Motor neuron (in vitro differentiated cells): ENCODE data around the gene STKLD1. TPM values are rescaled to one million over a fixed set of nuclear protein-coding genes. Genes with fewer than 3 reads are reported as not detected.

Experiments used
- ATAC-seq, 8 experiments: fragments of 200-7000 bp; cut with Tn5 transposase; replicated peaks in 6 of 8; 2 replicates each; pipeline ENCODE4 v1.8.0; 2021; ENCODE audit warnings: mild to moderate bottlenecking in 8 of 8, moderate library complexity in 8 of 8
- H3K27ac ChIP-seq, 2 donors: fragments of 250-450 bp; sonication (Bioruptor Pico); 2 replicates each; pipeline ENCODE4 v1.9.0; 2021; ENCODE audit warnings: antibody characterized with exemption in 2 of 2, mild to moderate bottlenecking in 2 of 2, moderate library complexity in 1 of 2
- H3K4me1 ChIP-seq, 2 donors: fragments of 250-450 bp; sonication (Bioruptor Pico); replicated peaks in 1 of 2; 2 replicates each; pipeline ENCODE4 v1.6.1; 2021; ENCODE audit warnings: antibody characterized with exemption in 2 of 2, mild to moderate bottlenecking in 2 of 2, moderate library complexity in 1 of 2
- H3K4me3 ChIP-seq, 5 donors: fragments of 250-450 bp; sonication (Bioruptor Pico); 2 replicates each; pipeline ENCODE4 v1.9.0; 2021; ENCODE audit warnings: antibody characterized with exemption in 5 of 5, mild to moderate bottlenecking in 5 of 5, moderate library complexity in 4 of 5
- WGBS, 10 experiments: fragments of 450-650 bp; shearing (Covaris generic); methylation state at CpG; one replicate each; pipeline ENCODE4 v1.0.0; 2022; 5-methylcytosine and 5-hydroxymethylcytosine counted together
- in situ Hi-C, 9 experiments: fragments of 400-800 bp; cut with MboI; loops; one replicate each; pipeline ENCODE4 v1.15.0; 2021; ENCODE audit warnings: low sequenced_read_pairs in 9 of 9, low pct_unique_long_range_greater_than_20kb in 2 of 9; ENCODE audit not compliant: unreplicated experiment in 9 of 9
- total RNA-seq, 8 experiments: library from RNA; unstranded; fragments of 300-600 nt; gene quantifications; 2 replicates each; pipeline versions ENCODE4 v1.2.3 to v1.2.4, GENCODE V29; 2022

Gene STKLD1
- total RNA-seq, 8 experiments from 2014 or later: 1.1 to 6.1 (median 3.1) TPM

- Histone ChIP-seq H3K4me1 (no peaks in the 10 kb centered on the region), H3K4me3 (no peak overlapping the region), H3K27ac (no peak overlapping the region)
- ATAC-seq: peak; percentile 14 to 70 (median 34)
- in situ Hi-C loops: no loop called here
- WGBS, 10 experiments: 19 to 100% methylated on average over 1 to 12 of the region's 49 CpGs; no CpG with 5 or more reads in 8 of the 10 experiments
These were observed 53.5 kb downstream of the STKLD1 start for GRCh38 chr9:133429641-133430161.

GRCh38 chr9:133430244-133430643 is 54.1 kb downstream of the STKLD1 start:
- 100% methylated on average over 1 of the region's 1 CpG; no CpG with 5 or more reads in 9 of the 10 experiments for WGBS, 10 experiments
- Histone ChIP-seq H3K27ac (no peak overlapping the region), H3K4me1 (no peaks in the 10 kb centered on the region), H3K4me3 (no peak overlapping the region)
- in situ Hi-C loops: no loop called here
- no peak for ATAC-seq

- Histone ChIP-seq H3K4me3 (no peak overlapping the region), H3K27ac (no peak overlapping the region), H3K4me1 (no peaks in the 10 kb centered on the region)
- in situ Hi-C loops: no loop called here
- ATAC-seq: no peak
- WGBS, 10 experiments: 40 to 80% (median 67%) methylated on average over 1 to 6 of the region's 11 CpGs; no CpG with 5 or more reads in 6 of the 10 experiments
These were observed 57.2 kb downstream of the STKLD1 start for GRCh38 chr9:133433351-133433843.

GRCh38 chr9:133436681-133437080 is 60.5 kb downstream of the STKLD1 start:
- in situ Hi-C loops: no loop called here
- Histone ChIP-seq H3K4me3 (no peak overlapping the region), H3K27ac (no peak overlapping the region), H3K4me1 (no peaks in the 10 kb centered on the region)
- no peak for ATAC-seq
- WGBS, 10 experiments: 80 to 90% methylated on average over 1 to 2 of the region's 16 CpGs; no CpG with 5 or more reads in 8 of the 10 experiments

GRCh38 chr9:133437753-133438531 is 61.8 kb downstream of the STKLD1 start:
- in situ Hi-C loops: no loop called here
- 40 to 100% (median 71%) methylated on average over 1 to 6 of the region's 20 CpGs; no CpG with 5 or more reads in 4 of the 10 experiments for WGBS, 10 experiments
- Histone ChIP-seq H3K4me3 (no peak overlapping the region), H3K27ac (no peak overlapping the region), H3K4me1 (no peaks in the 10 kb centered on the region)
- peak in 1 of 8 experiments; percentile 50 for ATAC-seq

GRCh38 chr9:133439337-133439736 is 63.2 kb downstream of the STKLD1 start:
- ATAC-seq: no peak
- H3K4me1 ChIP-seq: no peaks in the 10 kb centered on the region
- in situ Hi-C loops: no loop called here
- WGBS, 10 experiments: 66 to 100% (median 95%) methylated on average over 1 to 3 of the region's 4 CpGs; no CpG with 5 or more reads in 3 of the 10 experiments
- H3K27ac ChIP-seq: no peak overlapping the region
- H3K4me3 ChIP-seq: no peak overlapping the region

- WGBS, 10 experiments: 79 to 100% (median 84%) methylated on average over 1 to 5 of the region's 12 CpGs; no CpG with 5 or more reads in 4 of the 10 experiments
- Histone ChIP-seq H3K4me1 (no peaks in the 10 kb centered on the region), H3K27ac (no peak overlapping the region), H3K4me3 (no peak overlapping the region)
- in situ Hi-C loops: no loop called here
- ATAC-seq: no peak
These were observed 64.7 kb downstream of the STKLD1 start for GRCh38 chr9:133440874-133441273.

- no peaks in the 10 kb centered on the region for H3K4me1 ChIP-seq
- H3K27ac ChIP-seq: no peak overlapping the region
- in situ Hi-C loops: no loop called here
- ATAC-seq: no peak
- 30 to 100% (median 50%) methylated on average over 1 to 3 of the region's 5 CpGs; no CpG with 5 or more reads in 4 of the 10 experiments for WGBS, 10 experiments
- no peak overlapping the region for H3K4me3 ChIP-seq
These were observed 65.4 kb downstream of the STKLD1 start for GRCh38 chr9:133441571-133441970.

GRCh38 chr9:133443248-133443647 is 67.1 kb downstream of the STKLD1 start:
- WGBS, 10 experiments: 0 to 90% (median 75%) methylated on average over 1 to 2 of the region's 15 CpGs; no CpG with 5 or more reads in 6 of the 10 experiments
- ATAC-seq: no peak

GRCh38 chr9:133443982-133444381 is 67.8 kb downstream of the STKLD1 start:
- H3K4me1 ChIP-seq: no peaks in the 10 kb centered on the region
- no peak overlapping the region for H3K27ac ChIP-seq
- ATAC-seq: no peak
- in situ Hi-C loops: no loop called here
- H3K4me3 ChIP-seq: no peak overlapping the region
- 25 to 56% methylated on average over 4 to 5 of the region's 8 CpGs; no CpG with 5 or more reads in 8 of the 10 experiments for WGBS, 10 experiments

More at GRCh38 chr9:133443248-133443647, 67.1 kb downstream of the STKLD1 start:
- H3K4me1 ChIP-seq: no peaks in the 10 kb centered on the region
- H3K27ac ChIP-seq: no peak overlapping the region
- in situ Hi-C loops: no loop called here
- H3K4me3 ChIP-seq: no peak overlapping the region

GRCh38 chr9:133445293-133445969 is 69.3 kb downstream of the STKLD1 start:
- Histone ChIP-seq H3K4me1 (no peaks in the 10 kb centered on the region), H3K4me3 (no peak overlapping the region), H3K27ac (no peak overlapping the region)
- in situ Hi-C loops: no loop called here
- no peak for ATAC-seq
- 0 to 87% (median 50%) methylated on average over 1 to 6 of the region's 23 CpGs; no CpG with 5 or more reads in 3 of the 10 experiments for WGBS, 10 experiments

- in situ Hi-C loops: no loop called here
These were observed 72.4 kb downstream of the STKLD1 start for GRCh38 chr9:133448487-133448972.

GRCh38 chr9:133449760-133450159 is 73.6 kb downstream of the STKLD1 start:
- ATAC-seq: no peak
- Histone ChIP-seq H3K4me3 (no peak overlapping the region), H3K27ac (no peak overlapping the region), H3K4me1 (no peaks in the 10 kb centered on the region)
- in situ Hi-C loops: no loop called here
- 92 to 100% (median 100%) methylated on average over 1 to 2 of the region's 12 CpGs; no CpG with 5 or more reads in 3 of the 10 experiments for WGBS, 10 experiments

More at GRCh38 chr9:133448487-133448972, 72.4 kb downstream of the STKLD1 start:
- ATAC-seq: peak in 4 of 8 experiments; percentile 18 to 37 (median 28)
- Histone ChIP-seq H3K4me1 (no peaks in the 10 kb centered on the region), H3K27ac (no peak overlapping the region), H3K4me3 (no peak overlapping the region)
- WGBS, 10 experiments: 40 to 100% (median 96%) methylated on average over 1 to 2 of the region's 13 CpGs; no CpG with 5 or more reads in 6 of the 10 experiments
